H1 (cell line): ENCODE measurements around the gene GPX6. TPM values are rescaled to one million over a fixed set of nuclear protein-coding genes. Genes with fewer than 3 reads are reported as not detected.

Source experiments
- ASH2L ChIP-seq: fragments of 200-600, 300-600 bp; sonication (generic); IDR thresholded peaks from one replicate; pipeline ENCODE4 v1.7.1; 2017; ENCODE audit warnings: low read length
- BACH1 ChIP-seq: IDR thresholded peaks from 2 replicates; pipeline ENCODE4 v1.6.1; 2012; ENCODE audit warnings: low read length, improper control_type of control experiment
- CBX5 ChIP-seq: fragments of 300-800, 300-1000 bp; sonication (generic); IDR thresholded peaks from 2 replicates; pipeline ENCODE4 v1.7.1; 2016; ENCODE audit warnings: antibody characterized with exemption, low read length, low read depth
- CBX8 ChIP-seq: fragments of 300-800, 300-1000 bp; sonication (generic); IDR thresholded peaks from 2 replicates; pipeline ENCODE4 v1.7.1; 2016; ENCODE audit warnings: low read depth, low read length, borderline replicate concordance
- CHD2 ChIP-seq: IDR thresholded peaks from 2 replicates; pipeline ENCODE4 v1.6.1; 2012; ENCODE audit warnings: low read length, improper control_type of control experiment
- CTBP2 ChIP-seq: IDR thresholded peaks from 2 replicates; pipeline ENCODE4 v1.7.0; 2011; ENCODE audit warnings: borderline replicate concordance, mild to moderate bottlenecking, moderate library complexity, mixed read lengths, low read length; ENCODE audit not compliant: insufficient read depth, insufficient read length
- EP300 ChIP-seq, 2 experiments: IDR thresholded peaks; 1 replicate in 1 of 2; 2 replicates in 1 of 2; pipeline ENCODE4 v1.6.1; 2011 to 2012; ENCODE audit warnings: low read depth in 2 of 2, low read length in 2 of 2, mild to moderate bottlenecking in 2 of 2, borderline replicate concordance in 1 of 2, inconsistent platforms in 1 of 2, moderate library complexity in 1 of 2
- FOSL1 ChIP-seq: IDR thresholded peaks from 2 replicates; pipeline ENCODE4 v1.6.1; 2011; ENCODE audit warnings: mild to moderate bottlenecking, low read depth, low read length, moderate library complexity; ENCODE audit not compliant: insufficient read depth
- HDAC2 ChIP-seq, 2 experiments: fragments of 300-600 bp in 1 of 2; sonication (generic) in 1 of 2; IDR thresholded peaks; 2 replicates each; pipeline ENCODE4 v1.6.1; 2011 to 2012; ENCODE audit warnings: low read depth in 2 of 2, low read length in 2 of 2, mild to moderate bottlenecking in 2 of 2, moderate library complexity in 2 of 2, borderline replicate concordance in 1 of 2, inconsistent platforms in 1 of 2
- JUN ChIP-seq: IDR thresholded peaks from 2 replicates; pipeline ENCODE4 v1.6.1; 2011; ENCODE audit warnings: low read depth, mild to moderate bottlenecking, improper control_type of control experiment, low read length
- JUND ChIP-seq: IDR thresholded peaks from 2 replicates; pipeline ENCODE4 v1.6.1; 2011; ENCODE audit warnings: mild to moderate bottlenecking, improper control_type of control experiment, low read length
- KDM1A ChIP-seq: fragments of 200-600, 300-600 bp; sonication (generic); IDR thresholded peaks from 2 replicates; pipeline ENCODE4 v1.7.1; 2016; ENCODE audit warnings: mild to moderate bottlenecking, low read length, borderline replicate concordance
- KDM4A ChIP-seq: IDR thresholded peaks from one replicate; pipeline ENCODE4 v1.7.1; 2012; ENCODE audit warnings: low read depth, mild to moderate bottlenecking, moderate library complexity, low read length, inconsistent platforms; ENCODE audit not compliant: severe bottlenecking
- MAFK ChIP-seq: IDR thresholded peaks from 2 replicates; pipeline ENCODE4 v1.6.1; 2012; ENCODE audit warnings: low read depth, mild to moderate bottlenecking, improper control_type of control experiment, low read length
- NANOG ChIP-seq: IDR thresholded peaks from 2 replicates; pipeline ENCODE4 v1.6.1; 2011; ENCODE audit warnings: low read length, low read depth, mild to moderate bottlenecking, inconsistent platforms; ENCODE audit not compliant: insufficient read depth, poor library complexity, severe bottlenecking
- PHF8 ChIP-seq: fragments of 200-600 bp; sonication (generic); conservative IDR thresholded peaks from 2 replicates; pipeline ENCODE4 v1.7.1; 2012; ENCODE audit warnings: low read depth, mild to moderate bottlenecking, inconsistent platforms, low read length, moderate library complexity
- RXRA ChIP-seq: IDR thresholded peaks from 2 replicates; pipeline ENCODE4 v1.6.1; 2011; ENCODE audit warnings: low read depth, mild to moderate bottlenecking, low read length, moderate library complexity; ENCODE audit not compliant: insufficient read depth
- SAP30 ChIP-seq: fragments of 300-600 bp; sonication (generic); IDR thresholded peaks from 2 replicates; pipeline ENCODE4 v1.7.1; 2012; ENCODE audit warnings: low read length, moderate library complexity, mild to moderate bottlenecking, inconsistent platforms; ENCODE audit not compliant: insufficient read depth, insufficient replicate concordance
- SIN3A ChIP-seq, 2 experiments: IDR thresholded peaks in 1 of 2; conservative IDR thresholded peaks in 1 of 2; 2 replicates each; pipeline ENCODE4 v1.6.1; 2011 to 2012; ENCODE audit warnings: low read length in 2 of 2, improper control_type of control experiment in 1 of 2, low read depth in 1 of 2, mild to moderate bottlenecking in 1 of 2
- SIRT6 ChIP-seq: IDR thresholded peaks from one replicate; pipeline ENCODE4 v1.7.1; 2012; ENCODE audit warnings: low read length, inconsistent platforms
- SUZ12 ChIP-seq: fragments of 200-600 bp; sonication (generic); IDR thresholded peaks from 2 replicates; pipeline ENCODE4 v1.6.1; 2012; ENCODE audit warnings: mild to moderate bottlenecking, inconsistent platforms, low read length, moderate library complexity, mixed read lengths
- polyA plus RNA-seq, 7 experiments: library from polyadenylated mRNA; depleted of rRNA in 3 of 7; stranded (reverse) in 5 of 7; unstranded in 2 of 7; fragments of >200 nt in 5 of 7; fragments of 200-250 nt in 2 of 7; gene quantifications; 1 replicate in 5 of 7; 2 replicates in 1 of 7; 4 replicates in 1 of 7; pipeline versions ENCODE4 v1.2.1 to v1.2.3, GENCODE V29; 2011 to 2013; ENCODE audit warnings: missing spikeins in 2 of 7, mixed read lengths in 2 of 7
- total RNA-seq: library from RNA; stranded (reverse); fragmentation: NEBNext Ultra II Directional; extraction: Animal tissue kit (Norgen Biotek cat#: 25700); gene quantifications from 2 replicates; pipeline ENCODE4 v1.2.1, GENCODE V29; 2021
- TF ChIP-seq, protein P1 (sequence below): IDR thresholded peaks from 2 replicates; pipeline ENCODE4 v1.6.1; 2011; ENCODE audit warnings: low read depth, mild to moderate bottlenecking, low read length; ENCODE audit not compliant: insufficient read depth

GPX6 gene
- total and polyA plus RNA-seq, 2 of the 8 experiments (the other 6 are each of a cell fraction or from before 2014, with no cell fraction given), result not detected

DNA sequence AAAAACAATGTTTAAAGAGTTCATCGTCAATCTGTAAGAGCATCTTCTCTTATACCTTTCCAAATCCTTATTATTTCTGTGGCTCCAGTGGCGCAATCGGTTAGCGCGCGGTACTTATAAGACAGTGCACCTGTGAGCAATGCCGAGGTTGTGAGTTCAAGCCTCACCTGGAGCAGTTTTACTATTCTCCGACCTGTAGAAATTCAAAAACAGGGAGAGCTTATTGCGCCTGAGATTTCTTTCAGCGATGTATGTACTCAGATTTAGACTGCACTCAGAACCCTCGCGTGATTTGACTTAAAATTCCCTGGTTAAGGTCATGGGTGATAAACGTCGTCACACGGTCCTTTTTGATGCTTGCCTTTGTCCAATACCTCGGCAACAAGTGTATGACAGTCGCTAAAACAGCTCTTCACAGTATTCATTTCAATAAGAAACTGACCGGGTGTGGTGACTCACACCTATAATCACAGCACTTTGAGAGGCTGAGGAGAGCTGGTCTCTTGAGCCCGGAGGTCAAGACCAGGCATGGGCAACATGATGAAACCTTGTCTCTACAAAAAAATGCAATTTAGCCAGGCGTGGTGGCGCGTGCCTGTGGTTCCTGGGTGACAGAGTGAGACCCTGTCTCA is 22.0 kb upstream of the GPX6 start (continued):
- TF ChIP-seq ASH2L (peak; percentile 66), CHD2 (0 out of 2 replicates have a peak, but pooled peaks have one; percentile 30), PHF8 (no peak), CTBP2 (no peak), SUZ12 (no peak), BACH1 (peak; percentile 60; the same call in 1 of the 2 replicates), SAP30 (no peak), SIRT6 (no peak), EP300 (IDR thresholded peaks at IDR 0.05; ENCODE audit: borderline replicate concordance in 1 of 2, low read depth in 2 of 2, low read length in 2 of 2) (no peak), HDAC2 (IDR thresholded peaks at IDR 0.05; ENCODE audit: borderline replicate concordance in 1 of 2, low read depth in 2 of 2, low read length in 2 of 2) (no peak), FOSL1 (no peak), KDM1A (0 out of 2 replicates have a peak, but pooled peaks have one; percentile 13), NANOG (no peak), JUN (no peak), SIN3A (conservative IDR thresholded peaks at IDR 0.05 in 1 of 2, IDR thresholded peaks at IDR 0.05 in 1 of 2; ENCODE audit: low read depth in 1 of 2, low read length in 2 of 2) (no peak; a peak in 1 of 4 replicates), RXRA (no peak), CBX5 (no peak), JUND (no peak), CBX8 (no peak), MAFK (peak; percentile 80; the same call in 1 of the 2 replicates), KDM4A (no peak)
- TF ChIP-seq, protein P1, sequence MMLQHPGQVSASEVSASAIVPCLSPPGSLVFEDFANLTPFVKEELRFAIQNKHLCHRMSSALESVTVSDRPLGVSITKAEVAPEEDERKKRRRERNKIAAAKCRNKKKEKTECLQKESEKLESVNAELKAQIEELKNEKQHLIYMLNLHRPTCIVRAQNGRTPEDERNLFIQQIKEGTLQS, result no peak
